ENCODE data around the gene FAHD1.

Gene FAHD1

DNA sequence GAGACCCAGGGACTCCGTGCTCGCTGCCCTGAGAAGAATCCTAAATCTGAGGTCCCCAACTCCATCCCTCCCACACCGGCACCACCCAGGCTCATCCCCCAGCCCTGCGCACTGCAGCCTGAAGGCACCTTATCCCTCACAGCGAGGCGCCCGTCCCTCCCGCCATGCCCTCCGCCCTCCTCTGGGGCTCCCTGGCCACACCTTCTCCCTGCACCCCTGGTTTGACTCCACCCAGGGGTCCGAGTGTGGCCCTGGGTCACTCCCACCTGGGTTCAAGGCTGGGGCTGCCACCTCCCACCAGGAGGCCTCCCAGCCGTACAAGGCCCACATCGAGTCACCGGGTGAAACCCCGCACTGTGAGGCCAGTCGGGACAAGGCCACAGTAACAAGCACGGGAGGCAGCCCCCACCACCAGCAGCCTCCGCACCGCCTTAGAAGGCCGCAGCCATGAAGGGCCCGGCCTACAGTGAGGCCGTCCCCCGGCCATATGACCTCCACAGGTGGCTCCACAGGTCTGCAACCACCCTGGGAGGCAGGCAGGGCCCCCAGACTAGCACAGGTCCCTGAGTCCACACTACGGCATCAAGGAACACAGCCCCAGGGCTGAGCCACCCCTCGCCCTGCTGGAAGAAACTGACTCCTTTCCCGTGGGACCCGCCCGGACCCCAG is 8.7 kb upstream of the FAHD1 start:
- DNase-seq: no peak

DNA sequence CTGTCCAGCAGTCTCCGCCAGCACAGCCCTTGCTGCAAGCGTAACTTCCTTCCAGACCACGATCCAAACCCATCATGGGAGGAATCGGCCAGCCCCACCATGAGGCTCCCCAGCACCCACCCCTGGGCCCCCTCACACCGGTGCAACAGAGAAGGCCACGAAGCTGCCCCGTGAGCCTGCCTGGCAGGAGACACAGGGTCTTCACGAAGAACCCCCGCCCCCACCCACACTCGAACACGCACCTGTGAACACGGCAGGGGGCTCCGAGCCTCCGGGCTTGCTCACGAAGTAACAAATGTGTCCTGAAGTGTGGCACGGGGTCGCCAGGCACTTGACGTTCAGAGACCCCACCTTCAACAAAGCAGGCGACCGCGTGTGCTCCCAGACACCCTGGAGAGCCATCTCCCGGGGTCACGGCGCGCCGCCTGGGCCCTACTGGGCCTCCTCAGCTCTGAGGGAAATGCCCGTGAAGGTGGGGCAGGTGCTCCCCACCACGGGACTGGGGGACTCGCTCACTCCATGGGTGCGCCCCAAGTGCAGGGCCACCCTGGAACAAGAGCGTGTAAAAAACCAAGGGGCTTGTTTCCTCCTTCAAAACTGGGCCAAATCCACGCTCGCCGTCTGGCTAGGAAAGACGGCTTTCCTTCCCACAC is 8.0 kb upstream of the FAHD1 start:
- no peak for DNase-seq

DNA sequence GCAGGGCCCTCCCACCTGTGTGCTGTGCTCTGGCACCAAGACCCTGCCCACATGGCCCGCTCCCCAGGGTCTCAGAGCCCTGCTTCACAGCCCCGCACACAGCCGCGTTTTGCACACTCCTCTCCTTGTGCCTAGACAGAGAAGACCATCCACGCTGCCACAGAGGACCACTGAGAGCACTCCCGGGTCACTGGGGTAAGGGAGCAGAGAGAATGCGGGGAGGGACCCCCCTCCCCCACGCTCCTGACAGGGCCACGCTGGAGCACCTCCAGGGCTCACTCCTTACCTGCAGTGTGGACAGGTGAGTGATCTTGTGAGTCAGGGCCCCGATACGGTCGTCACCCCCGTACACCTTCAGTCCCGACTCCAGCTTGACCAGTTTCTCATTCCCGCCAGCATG is 7.4 kb upstream of the FAHD1 start:
- DNase-seq: no peak

GRCh38 chr16:1820096-1820945 is 6.7 kb upstream of the FAHD1 start:
- DNase-seq: no peak

- no peak for DNase-seq
Observed at GRCh38 chr16:1820946-1821290, 6.1 kb upstream of the FAHD1 start.

- DNase-seq: no peak
Observed at GRCh38 chr16:1821861-1822611, 5.0 kb upstream of the FAHD1 start.

GRCh38 chr16:1822801-1823200 is 4.2 kb upstream of the FAHD1 start:
- no peak for DNase-seq

- DNase-seq: peak; percentile 54
Observed at GRCh38 chr16:1823821-1824220, 3.2 kb upstream of the FAHD1 start.

DNA sequence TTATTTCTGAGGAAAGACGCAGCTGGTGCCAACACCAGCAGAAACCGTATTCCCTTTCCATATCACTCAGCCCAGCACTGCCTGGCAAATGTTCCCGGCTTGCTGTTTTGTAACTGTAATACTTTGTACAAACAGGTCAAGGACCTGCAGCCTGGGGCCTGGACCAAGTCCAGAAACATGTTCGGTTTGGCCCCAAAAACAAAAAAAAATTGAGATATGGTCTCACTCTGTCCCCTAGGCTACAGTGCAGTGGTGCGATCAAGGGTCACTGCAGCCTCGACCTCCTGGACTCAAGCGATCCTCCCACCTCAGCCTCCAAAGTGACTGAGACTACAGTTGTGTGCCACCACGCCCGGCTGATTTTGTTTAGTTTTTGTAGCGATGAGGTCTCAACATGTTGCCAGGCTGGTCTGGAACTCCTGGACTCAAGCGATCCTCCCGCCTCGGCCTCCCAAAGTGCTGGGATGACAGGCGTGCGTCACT is 1.6 kb upstream of the FAHD1 start:
- DNase-seq: no peak

DNA sequence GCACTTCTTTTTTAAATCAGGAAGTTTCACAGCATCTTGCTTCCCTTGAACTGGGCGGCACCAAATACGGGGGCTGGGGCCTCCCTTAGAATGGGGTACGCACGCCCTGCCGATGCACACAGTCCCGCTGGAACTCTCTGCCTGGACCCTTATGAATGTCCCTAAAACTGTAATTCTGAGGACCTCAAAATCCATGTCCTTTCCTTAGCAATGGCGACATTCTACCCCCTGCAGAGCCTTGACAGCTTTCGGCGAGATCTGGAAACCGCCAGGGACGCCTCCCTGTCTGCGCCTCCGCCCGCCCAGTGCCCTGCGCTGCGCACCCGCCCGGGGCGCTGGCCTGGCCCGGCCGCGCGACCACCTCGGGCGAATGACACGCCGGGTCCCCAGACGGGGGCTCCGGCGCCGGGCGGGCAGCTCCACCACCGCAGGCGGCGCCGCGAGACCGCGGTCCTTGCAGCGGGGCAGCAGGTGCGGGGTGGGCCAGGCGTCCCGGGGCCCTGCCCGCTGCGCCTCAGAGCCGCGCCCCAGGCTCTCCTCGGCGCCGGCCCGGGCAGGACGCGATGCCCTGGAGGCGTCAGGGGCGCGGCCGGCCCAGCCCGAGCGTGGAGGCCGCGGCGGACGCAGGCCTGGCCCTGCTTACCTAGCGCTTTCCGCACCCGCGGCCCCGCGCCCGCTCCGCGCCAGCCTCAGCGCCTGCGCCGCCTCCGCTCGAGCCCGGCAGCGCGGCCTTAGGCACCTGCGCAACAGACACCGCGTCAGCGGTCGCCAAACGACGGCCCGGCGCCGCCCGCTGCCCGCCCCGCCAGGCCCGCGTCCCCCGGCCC is 929 bp upstream of the FAHD1 start:
- peak; percentile 45 for DNase-seq

DNA sequence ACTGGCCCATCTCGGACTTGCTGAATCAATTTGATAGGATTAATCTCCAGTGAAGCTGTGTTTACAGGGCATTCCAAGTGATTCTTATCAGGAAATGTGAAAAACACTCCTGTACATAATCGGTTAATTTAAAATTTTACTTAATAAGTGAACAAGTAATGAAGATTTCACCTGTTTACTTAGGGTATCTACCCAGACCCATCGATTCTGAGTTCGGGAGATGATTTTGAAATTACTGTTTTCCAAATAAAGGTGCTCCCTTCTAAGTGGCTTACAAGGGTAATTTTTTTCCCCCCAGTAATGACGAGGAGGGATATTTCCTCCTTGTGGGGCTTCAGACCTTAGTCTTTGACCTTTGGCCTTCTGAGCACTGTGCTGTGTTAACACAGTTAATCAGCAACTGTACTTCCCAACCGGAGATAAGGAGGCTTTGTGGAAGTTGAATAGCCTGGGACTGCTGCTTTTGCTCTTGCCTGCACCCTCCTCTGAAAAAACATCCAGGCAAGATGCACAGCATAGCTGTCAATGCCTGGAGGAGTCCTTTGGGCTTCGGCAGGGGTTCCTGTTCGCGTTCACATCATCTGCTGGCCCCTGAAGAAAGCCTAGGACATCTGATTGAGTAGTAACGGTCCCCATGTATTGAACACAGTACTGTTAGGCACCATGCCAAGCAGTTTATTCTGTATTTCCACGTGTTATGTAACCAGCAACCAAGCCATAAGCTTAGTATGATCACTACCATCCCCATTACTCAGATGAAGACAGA is 1.8 kb downstream of the FAHD1 start:
- DNase-seq: no peak

DNA sequence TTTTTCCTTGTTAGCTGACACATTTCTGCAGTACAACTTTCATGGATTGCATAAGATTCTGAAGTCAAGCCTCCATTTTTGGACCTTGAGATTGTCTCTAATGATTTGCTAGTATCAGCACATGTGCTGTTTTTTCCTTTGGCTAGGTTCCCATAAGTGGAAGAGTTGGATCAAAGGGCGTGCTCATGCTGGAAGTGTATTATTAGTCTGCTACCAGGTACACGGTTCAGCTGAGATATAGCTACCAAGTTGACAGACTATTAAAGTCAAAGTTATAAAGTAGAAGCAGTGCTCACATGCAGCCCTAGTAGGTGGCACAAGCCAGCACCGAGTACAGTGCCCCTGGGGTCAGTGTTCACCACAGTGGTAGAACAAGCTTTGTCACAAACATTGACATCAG is 3.2 kb downstream of the FAHD1 start:
- DNase-seq: no peak

DNA sequence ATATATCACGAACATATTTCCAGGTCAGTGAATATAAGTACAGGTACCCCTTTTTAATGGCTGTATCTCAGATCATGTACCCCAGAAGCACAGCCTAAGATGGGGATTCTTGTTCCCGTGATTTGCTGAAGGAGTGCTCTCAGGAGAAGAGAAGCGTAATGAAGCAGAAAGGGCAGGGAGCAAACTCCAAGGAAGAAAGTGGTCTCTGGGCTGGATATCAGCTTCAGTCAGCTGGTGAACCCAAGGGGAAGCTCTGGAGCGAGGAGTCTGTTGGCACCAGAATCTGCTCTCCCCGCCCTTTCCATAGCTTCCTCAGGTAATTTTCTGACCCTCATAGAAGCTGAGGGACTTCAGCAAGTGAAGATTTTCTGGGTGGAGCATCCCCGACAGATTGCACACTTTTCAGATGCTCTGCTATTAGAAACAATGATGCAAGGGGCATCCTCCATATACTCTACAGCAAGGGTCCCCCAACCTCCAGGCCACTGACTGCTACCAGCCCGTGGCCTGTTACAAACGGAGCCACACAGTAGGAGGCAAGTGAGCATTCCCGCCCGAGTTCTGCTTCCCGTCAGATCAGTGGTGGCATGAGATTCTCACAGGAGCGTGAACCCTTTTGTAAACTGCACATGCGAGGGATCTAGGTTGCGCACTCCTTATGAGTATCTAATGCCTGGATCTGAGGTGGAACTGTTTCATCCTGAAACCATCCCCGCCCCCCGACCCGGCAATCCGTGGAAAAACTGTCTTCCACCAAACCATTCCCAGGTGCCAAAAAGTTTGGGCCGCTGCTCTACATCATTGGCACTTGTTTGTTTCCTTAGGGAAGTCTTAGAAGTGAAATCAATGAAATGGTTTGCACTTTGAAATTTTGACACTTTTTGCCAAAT is 4.4 kb downstream of the FAHD1 start:
- no peak for DNase-seq

DNA sequence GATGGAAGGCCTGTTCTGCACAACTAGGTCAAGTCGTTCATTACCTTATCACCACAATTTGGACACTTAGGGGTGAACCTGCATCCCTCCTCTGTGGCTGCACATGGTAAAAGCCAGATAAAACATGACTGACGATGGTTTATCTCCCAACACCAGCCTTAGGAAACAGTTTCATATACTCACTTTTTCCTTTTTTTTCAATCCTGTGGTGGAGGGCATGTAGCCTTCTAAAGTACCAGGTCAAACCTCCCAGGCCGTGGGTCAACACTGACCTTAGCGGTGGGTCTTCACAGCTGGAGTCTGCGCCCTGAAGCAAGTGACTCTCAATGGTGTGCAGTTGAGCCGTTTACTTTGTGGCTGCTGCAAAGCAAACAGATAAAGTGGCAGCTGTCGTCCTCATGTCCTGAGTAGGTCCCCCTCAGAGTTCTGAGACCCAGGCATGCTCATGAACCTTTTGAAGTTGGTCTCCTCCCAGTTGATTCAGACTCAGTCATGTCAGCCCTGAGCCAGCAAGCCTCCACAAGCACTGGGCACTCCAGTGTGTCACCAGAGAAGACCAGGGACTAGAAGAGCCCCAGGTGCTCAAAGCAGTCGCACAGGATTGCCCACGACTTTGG is 5.9 kb downstream of the FAHD1 start:
- DNase-seq: no peak

DNA sequence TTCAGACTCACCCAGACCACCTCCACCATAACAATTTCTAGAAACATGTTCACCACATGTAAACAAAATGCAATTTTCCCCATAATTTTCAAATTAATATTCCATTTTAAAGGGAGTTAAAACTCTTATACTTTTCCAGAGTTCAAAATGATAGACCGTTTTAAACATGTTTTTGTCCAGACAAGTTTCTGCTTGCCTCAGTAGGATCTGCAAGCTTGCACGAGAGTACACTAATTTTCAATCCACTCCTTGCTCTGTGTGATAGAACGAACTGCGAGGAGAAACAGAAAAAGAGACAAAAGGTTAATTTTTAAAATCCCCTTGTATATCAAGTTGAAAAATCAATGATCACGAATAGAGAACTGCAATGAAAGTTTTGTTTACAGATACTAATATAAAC is 7.1 kb downstream of the FAHD1 start:
- DNase-seq: no peak

DNA sequence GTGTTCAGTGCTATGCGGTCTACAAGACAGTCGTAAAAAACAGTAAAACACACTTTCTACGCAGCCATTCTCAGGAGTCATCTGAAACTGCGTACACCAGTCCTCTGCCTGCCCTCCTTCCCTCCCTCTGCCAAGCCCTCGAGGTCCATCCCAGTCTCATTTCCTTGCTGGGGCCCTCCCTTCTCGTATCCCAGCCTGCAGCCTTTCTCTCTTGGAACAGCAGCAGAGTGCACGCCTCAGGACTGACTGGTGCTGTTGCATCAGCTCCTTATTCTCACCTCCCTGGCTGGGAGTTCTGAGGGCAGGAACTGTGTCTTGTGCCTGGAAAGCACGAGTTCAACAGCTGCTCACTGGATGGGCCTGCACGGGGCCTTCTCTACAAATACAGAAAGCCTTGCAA is 12.5 kb downstream of the FAHD1 start:
- no peak for DNase-seq

GRCh38 chr16:1845985-1846384 is 19.0 kb downstream of the FAHD1 start:
- DNase-seq: no peak

DNA sequence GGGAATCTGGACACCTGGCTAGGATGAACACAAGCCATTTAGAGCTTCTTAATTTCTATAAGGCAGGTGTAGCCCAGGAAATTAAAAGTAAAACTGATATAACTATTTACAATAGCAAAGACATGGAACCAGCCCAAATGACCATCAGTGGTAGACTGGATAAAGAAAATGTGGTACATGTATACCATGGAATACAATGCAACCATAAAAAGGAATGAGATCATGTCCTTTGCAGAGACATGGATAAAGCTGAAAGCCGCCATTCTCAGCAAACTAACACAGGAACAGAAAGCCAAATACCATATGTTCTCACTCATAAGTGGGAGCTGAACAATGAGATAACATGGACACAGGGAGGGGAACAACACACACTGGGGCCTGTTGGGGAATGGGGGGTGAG is 19.4 kb downstream of the FAHD1 start:
- DNase-seq: no peak

- DNase-seq: no peak
Observed at GRCh38 chr16:1850981-1851380, 24.0 kb downstream of the FAHD1 start.

- DNase-seq: no peak
Observed at GRCh38 chr16:1851793-1852192, 24.8 kb downstream of the FAHD1 start.

All from MV-4-11 (cell line).